ENCODE data around the gene RTKN2. TPM values are rescaled to one million over a fixed set of nuclear protein-coding genes. Genes with fewer than 3 reads are reported as not detected.

The RTKN2 gene
- total and polyA plus RNA-seq, 4 donors, result 0.05 to 0.93 (median 0.17) TPM; not detected in 1

GRCh38 chr10:62172465-62172864, 96.2 kb downstream of the RTKN2 start:
- TF ChIP-seq RXRA (IDR thresholded peaks at IDR 0.05) (no peak), HNF4A (conservative IDR thresholded peaks at IDR 0.05) (no peak), HNF4G (IDR thresholded peaks at IDR 0.05) (no peak), SP1 (IDR thresholded peaks at IDR 0.05) (no peak), FOXA2 (IDR thresholded peaks at IDR 0.05) (no peak), EGR1 (IDR thresholded peaks at IDR 0.05; ENCODE audit: low read depth in 2 of 2) (no peak), NR2F2 (IDR thresholded peaks at IDR 0.05) (no peak), FOXA1 (IDR thresholded peaks at IDR 0.05) (no peak)
- H3K9me3 ChIP-seq (ENCODE audit: control insufficient read depth in 4 of 4, low read length in 3 of 4), result peaks cover 0 to 9% (median 0%) of the 10 kb centered on the region in 4 donors
- no peak overlapping the region for H3K4me3 ChIP-seq (ENCODE audit: low read depth in 1 of 3, low read length in 3 of 3)
- no peaks in the 10 kb centered on the region for H3K27me3 ChIP-seq (ENCODE audit: control insufficient read depth in 4 of 4, insufficient read depth in 4 of 4, low read length in 3 of 4)
- no peaks in the 10 kb centered on the region for H3K36me3 ChIP-seq (ENCODE audit: control insufficient read depth in 4 of 4, insufficient read depth in 3 of 4, low read depth in 1 of 4, low read length in 3 of 4)
- no peak overlapping the region for H3K27ac ChIP-seq (ENCODE audit: low read depth in 1 of 2, low read length in 2 of 2)
- no peak overlapping the region for H3K9ac ChIP-seq (ENCODE audit: low read depth in 1 of 2, low read length in 2 of 2)
- no peaks in the 10 kb centered on the region for H3K4me1 ChIP-seq (ENCODE audit: control insufficient read depth in 4 of 4, insufficient read depth in 4 of 4, low read length in 3 of 4)
- no peak for DNase-seq (ENCODE audit: low spot score)

GRCh38 chr10:62171791-62172190, 96.9 kb downstream of the RTKN2 start:
- no peak overlapping the region for H3K27ac ChIP-seq (ENCODE audit: low read depth in 1 of 2, low read length in 2 of 2)
- DNase-seq (ENCODE audit: low spot score), result no peak
- WGBS, result 77% methylated on average over 2 of the region's 2 CpGs
- no peaks in the 10 kb centered on the region for H3K4me1 ChIP-seq (ENCODE audit: control insufficient read depth in 4 of 4, insufficient read depth in 4 of 4, low read length in 3 of 4)
- peaks cover 0 to 9% (median 0%) of the 10 kb centered on the region in 4 donors for H3K9me3 ChIP-seq (ENCODE audit: control insufficient read depth in 4 of 4, low read length in 3 of 4)
- H3K27me3 ChIP-seq (ENCODE audit: control insufficient read depth in 4 of 4, insufficient read depth in 4 of 4, low read length in 3 of 4), result no peaks in the 10 kb centered on the region
- H3K9ac ChIP-seq (ENCODE audit: low read depth in 1 of 2, low read length in 2 of 2), result no peak overlapping the region
- no peak for TF ChIP-seq NR2F2 (IDR thresholded peaks at IDR 0.05)
- no peak overlapping the region for H3K4me3 ChIP-seq (ENCODE audit: low read depth in 1 of 3, low read length in 3 of 3)
- no peaks in the 10 kb centered on the region for H3K36me3 ChIP-seq (ENCODE audit: control insufficient read depth in 4 of 4, insufficient read depth in 3 of 4, low read depth in 1 of 4, low read length in 3 of 4)

GRCh38 chr10:62170732-62171131, 97.9 kb downstream of the RTKN2 start:
- Histone ChIP-seq H3K27me3 (ENCODE audit: control insufficient read depth in 4 of 4, insufficient read depth in 4 of 4, low read length in 3 of 4) (no peaks in the 10 kb centered on the region), H3K9ac (ENCODE audit: low read depth in 1 of 2, low read length in 2 of 2) (no peak overlapping the region), H3K9me3 (ENCODE audit: control insufficient read depth in 4 of 4, low read length in 3 of 4) (peaks cover 0 to 9% (median 0%) of the 10 kb centered on the region in 4 donors), H3K4me1 (ENCODE audit: control insufficient read depth in 4 of 4, insufficient read depth in 4 of 4, low read length in 3 of 4) (peaks cover 0 to 6% (median 0%) of the 10 kb centered on the region in 4 donors), H3K36me3 (ENCODE audit: control insufficient read depth in 4 of 4, insufficient read depth in 3 of 4, low read depth in 1 of 4, low read length in 3 of 4) (no peaks in the 10 kb centered on the region), H3K4me3 (ENCODE audit: low read depth in 1 of 3, low read length in 3 of 3) (no peak overlapping the region), H3K27ac (ENCODE audit: low read depth in 1 of 2, low read length in 2 of 2) (no peak overlapping the region)
- no peak for DNase-seq (ENCODE audit: low spot score)
- TF ChIP-seq REST (IDR thresholded peaks at IDR 0.05), result no peak
- TF ChIP-seq HNF4G (IDR thresholded peaks at IDR 0.05), result no peak
- WGBS, result 93% methylated on average over 1 of the region's 1 CpG

GRCh38 chr10:62166331-62167131, 102.1 kb downstream of the RTKN2 start:
- H3K9ac ChIP-seq (ENCODE audit: low read depth in 1 of 2, low read length in 2 of 2), result no peak overlapping the region

More at GRCh38 chr10:62166331-62167131, 102.1 kb downstream of the RTKN2 start:
- TF ChIP-seq HNF4G (IDR thresholded peaks at IDR 0.05), result no peak
- no peak for TF ChIP-seq GABPA (IDR thresholded peaks at IDR 0.05 in 1 of 2, conservative IDR thresholded peaks at IDR 0.05 in 1 of 2)
- peak; percentile 35 for TF ChIP-seq YY1 (IDR thresholded peaks at IDR 0.05)
- peak in 1 of 2 donors; percentile 24 for TF ChIP-seq RAD21 (IDR thresholded peaks at IDR 0.05)
- no peak for TF ChIP-seq REST (IDR thresholded peaks at IDR 0.05)
- peak; percentile 34 to 36 for TF ChIP-seq HNF4A (conservative IDR thresholded peaks at IDR 0.05)
- no peak for TF ChIP-seq ZBTB33 (IDR thresholded peaks at IDR 0.05)
- Histone ChIP-seq H3K9me3 (ENCODE audit: control insufficient read depth in 4 of 4, low read length in 3 of 4) (no peaks in the 10 kb centered on the region), H3K4me3 (ENCODE audit: low read depth in 1 of 3, low read length in 3 of 3) (no peak overlapping the region), H3K36me3 (ENCODE audit: control insufficient read depth in 4 of 4, insufficient read depth in 3 of 4, low read depth in 1 of 4, low read length in 3 of 4) (no peaks in the 10 kb centered on the region), H3K27me3 (ENCODE audit: control insufficient read depth in 4 of 4, insufficient read depth in 4 of 4, low read length in 3 of 4) (no peaks in the 10 kb centered on the region), H3K4me1 (ENCODE audit: control insufficient read depth in 4 of 4, insufficient read depth in 4 of 4, low read length in 3 of 4) (peaks cover 0 to 6% (median 0%) of the 10 kb centered on the region in 4 donors), H3K27ac (ENCODE audit: low read depth in 1 of 2, low read length in 2 of 2) (no peak overlapping the region)
- 16% methylated on average over 4 of the region's 4 CpGs for WGBS
- DNase-seq (ENCODE audit: low spot score), result no peak

All from liver (tissue), 9 donors.